GM12878 (cell line): Measurements from ENCODE around the gene RAB15. TPM values are rescaled to one million over a fixed set of nuclear protein-coding genes. Genes with fewer than 3 reads are reported as not detected.

Experiments used
- ATAC-seq: fragments of 200-7000 bp; cut with Tn5 transposase; 3 replicates; pipeline ENCODE4 v1.9.1; 2020; ENCODE audit warnings: mild to moderate bottlenecking, moderate library complexity
- BruUV-seq: library from RNA; stranded (reverse); fragments of 400-500 nt; replicated peaks from 2 replicates; lab custom pipeline; 2021; lab: Mats Ljungman, UMichigan
- CTCF ChIA-PET: fragments of 300-600 bp; sonication (Branson Sonifier 250); formaldehyde crosslinking; extraction: SDS; loops from one replicate; lab custom pipeline; 2021; ENCODE audit warnings: inconsistent platforms; lab: Yijun Ruan, JAX
- POLR2A ChIA-PET: fragments of 350-600 bp; formaldehyde crosslinking; extraction: SDS; loops from one replicate; lab custom pipeline; 2021; ENCODE audit warnings: inconsistent platforms; lab: Charles Lee
- RAD21 ChIA-PET: fragments of 300-600 bp; sonication (Branson Sonifier 250); formaldehyde crosslinking; loops from one replicate; lab custom pipeline; 2023; ENCODE audit warnings: antibody characterized with exemption; ENCODE audit not compliant: unreplicated experiment; lab: Charles Lee
- SMC1A ChIA-PET: fragments of 300-600 bp; sonication (Branson Sonifier 250); formaldehyde crosslinking; loops from one replicate; lab custom pipeline; 2023; ENCODE audit not compliant: unreplicated experiment, uncharacterized antibody; lab: Charles Lee
- DNase-seq: peaks from one replicate; pipeline ENCODE4 v3.0.0-alpha.2; 2011; ENCODE audit warnings: low read depth, low spot score
- FAIRE-seq: peaks from 3 replicates; lab custom pipeline; 2011; peaks lifted over from hg19 to GRCh38; lab: Jason Lieb, UNC
- H2AFZ ChIP-seq: 2 replicates; pipeline ENCODE4 v1.6.0; 2011; ENCODE audit warnings: low read depth, low read length, control low read depth; ENCODE audit not compliant: control insufficient read depth
- H3K27ac ChIP-seq: 2 replicates; pipeline ENCODE4 v1.5.1; 2011; ENCODE audit warnings: control low read depth; ENCODE audit not compliant: control insufficient read depth, insufficient read depth
- H3K27me3 ChIP-seq, 2 experiments: replicated peaks in 1 of 2; 2 replicates each; pipeline versions ENCODE4 v1.6.0 to v1.6.1; 2011; ENCODE audit warnings: low read length in 1 of 2; ENCODE audit not compliant: control insufficient read depth in 2 of 2, insufficient read depth in 2 of 2
- H3K36me3 ChIP-seq, 2 experiments: 2 replicates each; pipeline ENCODE4 v1.5.1; 2011; ENCODE audit warnings: low read length in 1 of 2; ENCODE audit not compliant: control insufficient read depth in 2 of 2, insufficient read depth in 2 of 2
- H3K4me1 ChIP-seq: 2 replicates; pipeline ENCODE4 v1.6.1; 2011; ENCODE audit warnings: mild to moderate bottlenecking, low read length, moderate library complexity, mixed read lengths; ENCODE audit not compliant: control insufficient read depth, insufficient read depth
- H3K4me2 ChIP-seq: 2 replicates; pipeline ENCODE4 v1.6.0; 2011; ENCODE audit warnings: control low read depth; ENCODE audit not compliant: control insufficient read depth, insufficient read depth
- H3K4me3 ChIP-seq: fragments of 200-600 bp; sonication (generic); 2 replicates; pipeline ENCODE4 v1.5.1; 2016
- H3K79me2 ChIP-seq: 2 replicates; pipeline ENCODE4 v1.6.0; 2011; ENCODE audit warnings: low read length; ENCODE audit not compliant: control insufficient read depth, insufficient read depth
- H3K9ac ChIP-seq: 2 replicates; pipeline ENCODE4 v1.8.0; 2011; ENCODE audit warnings: low read length, control low read depth, mixed read lengths; ENCODE audit not compliant: control insufficient read depth, insufficient read depth
- H3K9me3 ChIP-seq: replicated peaks from 3 replicates; pipeline ENCODE4 v1.5.1; 2011; ENCODE audit warnings: mild to moderate bottlenecking, low read length; ENCODE audit not compliant: control insufficient read depth, insufficient read depth
- H4K20me1 ChIP-seq: 2 replicates; pipeline ENCODE4 v1.6.0; 2011; ENCODE audit not compliant: control insufficient read depth, insufficient read depth
- CEBPB ChIP-seq, 2 experiments: fragments of 150-350 bp in 1 of 2; IDR thresholded peaks; 2 replicates each; pipeline ENCODE4 v1.6.1; 2012 to 2014; ENCODE audit warnings: low read depth in 2 of 2, low read length in 2 of 2, borderline replicate concordance in 1 of 2, inconsistent platforms in 1 of 2
- NR2F1 ChIP-seq: fragments of 450-650 bp; conservative IDR thresholded peaks from 2 replicates; pipeline ENCODE4 v1.6.1; 2017; ENCODE audit warnings: mild to moderate bottlenecking
- POU2F2 ChIP-seq: IDR thresholded peaks from 3 replicates; pipeline ENCODE4 v1.6.1; 2011; ENCODE audit warnings: low read depth, mild to moderate bottlenecking, low read length, borderline replicate concordance
- SKIL ChIP-seq: fragments of 450-650 bp; IDR thresholded peaks from 2 replicates; pipeline ENCODE4 v1.6.1; 2017; ENCODE audit warnings: mild to moderate bottlenecking, low read depth, inconsistent platforms; ENCODE audit not compliant: poor library complexity, severe bottlenecking
- TAF1 ChIP-seq: IDR thresholded peaks from 2 replicates; pipeline ENCODE4 v1.6.1; 2011; ENCODE audit warnings: mild to moderate bottlenecking, low read depth, low read length, borderline replicate concordance
- WGBS: methylation state at CpG from one replicate; pipeline ENCODE4 v1.1.6; 2016; ENCODE audit warnings: low lambda C conversion rate; ENCODE audit not compliant: insufficient replicate concordance, insufficient coverage; ENCODE audit errors: missing lambda C conversion rate; 5-methylcytosine and 5-hydroxymethylcytosine counted together
- in situ Hi-C: fragments of 300-500 bp; cut with MboI; formaldehyde crosslinking; loops from 9 replicates; pipeline ENCODE4 v1.14.3; 2018; ENCODE audit warnings: mixed read lengths
- intact Hi-C: fragments of 100-400 bp; cut with micrococcal nuclease; formaldehyde crosslinking; loops from one replicate; pipeline ENCODE4 v1.14.2; 2022; ENCODE audit not compliant: unreplicated experiment
- polyA plus RNA-seq, 11 experiments: library from polyadenylated mRNA; depleted of rRNA in 4 of 11; unstranded in 6 of 11; stranded (reverse) in 5 of 11; fragments of >200 nt; fragmentation: Nextera tagmentation in 4 of 11; fragmentation: Illumina TruSeq in 1 of 11; extraction: Ambion mirVana in 4 of 11; extraction: Trizol in 1 of 11; gene quantifications; 1 replicate in 1 of 11; 2 replicates in 10 of 11; pipeline versions ENCODE4 v1.2.1 to v1.2.3, GENCODE V29; 2011 to 2016; ENCODE audit warnings: inconsistent platforms in 2 of 11, missing spikeins in 2 of 11, low read depth in 1 of 11
- total RNA-seq, 4 experiments: library from RNA; depleted of rRNA in 3 of 4; stranded (reverse); fragments of >200 nt in 3 of 4; fragmentation: Illumina TruSeq in 1 of 4; extraction: Trizol in 1 of 4; gene quantifications; 2 replicates each; pipeline versions ENCODE4 v1.2.1 to v1.2.3, GENCODE V29; 2013 to 2021

Gene RAB15
- total and polyA plus RNA-seq, 10 of the 15 experiments (the other 5 are each of a cell fraction or from before 2014, with no cell fraction given), result 0.32 to 3.9 (median 2.1) TPM

GRCh38 chr14:64955297-64955696, 16.8 kb downstream of the RAB15 start:
- DNase-seq (no peak), ATAC-seq (no peak), FAIRE-seq (no peak)
- ChIA-PET CTCF (no interaction called here), SMC1A (interaction anchor here (1.7 kb wide), 1 partner anchor 11 kb away, joined by 6 read pairs; no protein-coding TSS in a partner anchor), RAD21 (no interaction called here), POLR2A (no interaction called here)
- Histone ChIP-seq H3K36me3 (no peaks in the 10 kb centered on the region), H3K9me3 (no peaks in the 10 kb centered on the region), H3K4me3 (no peak overlapping the region), H4K20me1 (no peaks in the 10 kb centered on the region), H2AFZ (no peak overlapping the region), H3K4me1 (peaks cover 19% of the 10 kb centered on the region), H3K27me3 (no peaks in the 10 kb centered on the region), H3K27ac (no peak overlapping the region), H3K79me2 (no peaks in the 10 kb centered on the region), H3K9ac (no peak overlapping the region), H3K4me2 (no peak overlapping the region)
- TF ChIP-seq POU2F2 (no peak), NR2F1 (no peak), TAF1 (no peak), CEBPB (IDR thresholded peaks at IDR 0.05; ENCODE audit: borderline replicate concordance in 1 of 2, low read depth in 2 of 2, low read length in 2 of 2) (no peak), SKIL (no peak)
- BruUV-seq, result no TSS peak
- intact Hi-C loops (no loop called here), in situ Hi-C loops (no loop called here)
- WGBS, result 98% methylated on average over 6 of the region's 6 CpGs
